ENCODE results near the gene C9orf85. TPM values are rescaled to one million over a fixed set of nuclear protein-coding genes. Genes with fewer than 3 reads are reported as not detected.

C9orf85 gene
- polyA plus RNA-seq, 2 of the 4 experiments (the other 2 are of a cell fraction) = 15.9 to 24.6 TPM

DNA sequence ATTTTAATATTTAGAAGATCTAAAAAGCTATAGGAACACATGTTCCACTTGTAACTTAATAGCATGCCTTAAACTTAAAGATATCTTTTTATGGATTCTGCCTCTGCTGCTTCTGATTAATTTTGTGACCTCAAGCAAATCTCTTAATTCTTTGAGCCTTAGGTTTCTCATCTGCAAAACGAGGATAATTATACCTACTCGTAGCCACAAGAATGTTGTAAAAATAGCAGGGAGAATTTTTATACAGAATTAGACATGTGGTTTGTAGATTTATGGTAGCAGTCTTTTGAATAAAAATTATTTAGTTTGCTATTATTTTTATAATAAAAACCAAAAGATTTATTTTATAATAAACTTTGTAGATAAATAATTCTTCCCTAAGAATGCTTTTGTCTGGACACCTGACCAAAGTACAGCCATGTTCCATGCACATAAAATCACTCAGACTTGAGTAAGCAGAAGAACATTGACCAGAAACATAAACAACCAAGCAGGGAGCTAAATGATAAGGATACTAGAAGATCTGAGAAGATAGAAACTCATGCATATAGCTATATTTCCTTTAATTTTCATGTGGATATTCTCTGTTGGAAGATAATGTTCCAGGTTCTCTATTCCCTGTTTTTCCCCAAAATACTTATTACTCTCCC is 18.5 kb downstream of the C9orf85 start:
- Histone ChIP-seq H3K4me1 (no peaks in the 10 kb centered on the region), H3K4me2 (no peak overlapping the region), H3K27ac (no peak overlapping the region), H3K4me3 (no peak overlapping the region), H3K9me3 (no peaks in the 10 kb centered on the region)
- ChIA-PET CTCF (no interaction called here), POLR2A (interaction anchor here (2.2 kb wide), 1 partner anchor 19 kb away, joined by 6 read pairs; the partner anchor contains the start of genes ABHD17B and C9orf85)
- ATAC-seq (no peak), DNase-seq (ENCODE audit: low read depth in 1 of 2, low spot score in 1 of 2) (no peak), FAIRE-seq (no peak)
- 93% methylated on average over 2 of the region's 2 CpGs for WGBS (ENCODE audit: missing lambda C conversion rate)
- TF ChIP-seq, protein P1, sequence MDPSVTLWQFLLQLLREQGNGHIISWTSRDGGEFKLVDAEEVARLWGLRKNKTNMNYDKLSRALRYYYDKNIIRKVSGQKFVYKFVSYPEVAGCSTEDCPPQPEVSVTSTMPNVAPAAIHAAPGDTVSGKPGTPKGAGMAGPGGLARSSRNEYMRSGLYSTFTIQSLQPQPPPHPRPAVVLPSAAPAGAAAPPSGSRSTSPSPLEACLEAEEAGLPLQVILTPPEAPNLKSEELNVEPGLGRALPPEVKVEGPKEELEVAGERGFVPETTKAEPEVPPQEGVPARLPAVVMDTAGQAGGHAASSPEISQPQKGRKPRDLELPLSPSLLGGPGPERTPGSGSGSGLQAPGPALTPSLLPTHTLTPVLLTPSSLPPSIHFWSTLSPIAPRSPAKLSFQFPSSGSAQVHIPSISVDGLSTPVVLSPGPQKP (IDR thresholded peaks at IDR 0.05; ENCODE audit: low read depth, low read length) = no peak
- no peak for TF ChIP-seq MAFK (IDR thresholded peaks at IDR 0.05; ENCODE audit: partially characterized antibody)
- TF ChIP-seq HEYL (CRISPR knock-in tag; IDR thresholded peaks at IDR 0.05) = no peak

DNA sequence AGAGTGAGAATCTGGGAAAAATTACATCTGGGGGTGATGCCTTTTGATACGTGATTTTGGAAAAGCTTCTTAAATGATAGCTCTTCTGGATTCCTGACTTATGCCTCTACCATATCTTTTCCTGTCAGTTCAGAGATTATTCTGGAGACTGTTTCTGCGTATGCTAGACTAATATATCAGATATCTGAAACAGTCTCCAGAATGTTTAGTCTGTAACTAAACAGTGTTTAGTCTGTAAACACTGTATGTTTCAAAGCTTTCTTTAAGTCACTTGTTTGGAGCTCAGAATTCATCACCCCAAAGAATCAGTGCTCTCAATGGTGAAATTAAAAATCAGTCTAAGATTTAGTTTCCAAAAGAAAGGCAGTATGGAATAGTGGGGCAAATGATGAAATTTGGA is 19.7 kb downstream of the C9orf85 start:
- no peak for FAIRE-seq
- no peak for ATAC-seq

DNA sequence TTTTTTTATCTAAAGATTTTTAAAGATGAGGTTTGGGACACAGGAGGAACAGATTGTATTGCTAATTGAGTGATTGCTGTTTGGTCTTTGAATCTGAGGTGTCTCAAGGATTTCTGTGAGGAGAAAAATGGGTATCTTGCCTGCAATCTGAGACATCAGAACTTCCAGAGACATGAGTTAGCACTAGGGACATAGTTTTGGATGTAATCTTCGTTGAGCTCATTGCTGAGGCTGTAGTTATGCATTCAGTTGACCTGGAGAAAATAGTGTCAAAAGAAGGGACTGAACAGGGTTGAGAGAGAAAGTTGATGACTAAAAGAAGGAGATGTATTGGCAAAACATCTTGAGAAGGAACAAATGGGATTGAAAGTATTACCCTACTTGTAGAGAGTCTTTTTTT is 24.6 kb downstream of the C9orf85 start:
- DNase-seq (ENCODE audit: low read depth in 1 of 2, low spot score in 1 of 2) = no peak
- Histone ChIP-seq H3K9me3 (no peaks in the 10 kb centered on the region), H3K4me2 (no peak overlapping the region), H3K27ac (no peak overlapping the region), H3K4me3 (no peak overlapping the region), H3K4me1 (no peaks in the 10 kb centered on the region)
- FAIRE-seq = no peak
- TF ChIP-seq HDAC2 (IDR thresholded peaks at IDR 0.05) = no peak
- no peak for TF ChIP-seq EP300 (IDR thresholded peaks at IDR 0.05)
- POLR2A ChIA-PET = no interaction called here
- WGBS (ENCODE audit: missing lambda C conversion rate) = 56% methylated on average over 1 of the region's 1 CpG
- no peak for ATAC-seq
- CTCF ChIA-PET = interaction anchor here (0.6 kb wide), 1 partner anchor 1232 kb away, joined by 3 read pairs; no protein-coding TSS in a partner anchor

More for the DNA sequence above, 19.7 kb downstream of the C9orf85 start:
- H3K4me1 ChIP-seq = no peaks in the 10 kb centered on the region
- H3K4me3 ChIP-seq = no peak overlapping the region
- ChIA-PET POLR2A (interaction anchor here (2.2 kb wide), 1 partner anchor 20 kb away, joined by 6 read pairs; the partner anchor contains the start of genes ABHD17B and C9orf85), CTCF (interaction anchor here (1.3 to 1.9 kb wide), 2 partner anchors 94 to 124 kb away, joined by 3 to 5 read pairs; no protein-coding TSS in a partner anchor)
- no peak for TF ChIP-seq JUNB (IDR thresholded peaks at IDR 0.05)
- no peak for TF ChIP-seq MAFK (IDR thresholded peaks at IDR 0.05; ENCODE audit: partially characterized antibody)
- no peak for TF ChIP-seq CHD2 (IDR thresholded peaks at IDR 0.05; ENCODE audit: low read length, partially characterized antibody)
- TF ChIP-seq MAZ (IDR thresholded peaks at IDR 0.05; ENCODE audit: borderline replicate concordance, low read depth, low read length) = no peak
- TF ChIP-seq TP53 (CRISPR knock-in tag; IDR thresholded peaks at IDR 0.05) = no peak
- TF ChIP-seq, protein P2, sequence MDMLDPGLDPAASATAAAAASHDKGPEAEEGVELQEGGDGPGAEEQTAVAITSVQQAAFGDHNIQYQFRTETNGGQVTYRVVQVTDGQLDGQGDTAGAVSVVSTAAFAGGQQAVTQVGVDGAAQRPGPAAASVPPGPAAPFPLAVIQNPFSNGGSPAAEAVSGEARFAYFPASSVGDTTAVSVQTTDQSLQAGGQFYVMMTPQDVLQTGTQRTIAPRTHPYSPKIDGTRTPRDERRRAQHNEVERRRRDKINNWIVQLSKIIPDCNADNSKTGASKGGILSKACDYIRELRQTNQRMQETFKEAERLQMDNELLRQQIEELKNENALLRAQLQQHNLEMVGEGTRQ (IDR thresholded peaks at IDR 0.05) = no peak
- TF ChIP-seq, protein P3, sequence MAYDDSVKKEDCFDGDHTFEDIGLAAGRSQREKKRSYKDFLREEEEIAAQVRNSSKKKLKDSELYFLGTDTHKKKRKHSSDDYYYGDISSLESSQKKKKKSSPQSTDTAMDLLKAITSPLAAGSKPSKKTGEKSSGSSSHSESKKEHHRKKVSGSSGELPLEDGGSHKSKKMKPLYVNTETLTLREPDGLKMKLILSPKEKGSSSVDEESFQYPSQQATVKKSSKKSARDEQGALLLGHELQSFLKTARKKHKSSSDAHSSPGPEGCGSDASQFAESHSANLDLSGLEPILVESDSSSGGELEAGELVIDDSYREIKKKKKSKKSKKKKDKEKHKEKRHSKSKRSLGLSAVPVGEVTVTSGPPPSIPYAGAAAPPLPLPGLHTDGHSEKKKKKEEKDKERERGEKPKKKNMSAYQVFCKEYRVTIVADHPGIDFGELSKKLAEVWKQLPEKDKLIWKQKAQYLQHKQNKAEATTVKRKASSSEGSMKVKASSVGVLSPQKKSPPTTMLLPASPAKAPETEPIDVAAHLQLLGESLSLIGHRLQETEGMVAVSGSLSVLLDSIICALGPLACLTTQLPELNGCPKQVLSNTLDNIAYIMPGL (CRISPR knock-in tag; IDR thresholded peaks at IDR 0.05; ENCODE audit: borderline replicate concordance) = no peak
- TF ChIP-seq POLR2A (IDR thresholded peaks at IDR 0.05; ENCODE audit: low read length) = no peak
- TF ChIP-seq FOSL2 (IDR thresholded peaks at IDR 0.05) = no peak
- no peak for TF ChIP-seq FOSL2 (CRISPR knock-in tag; IDR thresholded peaks at IDR 0.05)
- no peak for TF ChIP-seq EHMT2 (IDR thresholded peaks at IDR 0.05; ENCODE audit: low read depth)
- no peak for TF ChIP-seq ZNF302 (CRISPR knock-in tag; IDR thresholded peaks at IDR 0.05)
- no peak for TF ChIP-seq FOSB (CRISPR knock-in tag; IDR thresholded peaks at IDR 0.05)
- TF ChIP-seq, protein P4, sequence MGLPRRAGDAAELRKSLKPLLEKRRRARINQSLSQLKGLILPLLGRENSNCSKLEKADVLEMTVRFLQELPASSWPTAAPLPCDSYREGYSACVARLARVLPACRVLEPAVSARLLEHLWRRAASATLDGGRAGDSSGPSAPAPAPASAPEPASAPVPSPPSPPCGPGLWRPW (IDR thresholded peaks at IDR 0.05) = no peak
- no peak for TF ChIP-seq NPAS2 (CRISPR knock-in tag; IDR thresholded peaks at IDR 0.05; ENCODE audit: borderline replicate concordance)
- H3K4me2 ChIP-seq = no peak overlapping the region
- no peak for DNase-seq (ENCODE audit: low read depth in 1 of 2, low spot score in 1 of 2)
- no peak overlapping the region for H3K27ac ChIP-seq
- no peaks in the 10 kb centered on the region for H3K9me3 ChIP-seq
- WGBS (ENCODE audit: missing lambda C conversion rate) = 90% methylated on average over 2 of the region's 2 CpGs
